GM11168 (cell line): ENCODE data around the gene ZNF460.

Source experiments
- in situ Hi-C: fragments of 300-500 bp; cut with MboI; formaldehyde crosslinking; loops from one replicate; pipeline ENCODE4 v1.12.0; 2022; ENCODE audit warnings: low sequenced_read_pairs; ENCODE audit not compliant: unreplicated experiment

Gene ZNF460

GRCh38 chr19:57327993-57328392 is 47.7 kb downstream of the ZNF460 start:
- in situ Hi-C loops: no loop called here

DNA sequence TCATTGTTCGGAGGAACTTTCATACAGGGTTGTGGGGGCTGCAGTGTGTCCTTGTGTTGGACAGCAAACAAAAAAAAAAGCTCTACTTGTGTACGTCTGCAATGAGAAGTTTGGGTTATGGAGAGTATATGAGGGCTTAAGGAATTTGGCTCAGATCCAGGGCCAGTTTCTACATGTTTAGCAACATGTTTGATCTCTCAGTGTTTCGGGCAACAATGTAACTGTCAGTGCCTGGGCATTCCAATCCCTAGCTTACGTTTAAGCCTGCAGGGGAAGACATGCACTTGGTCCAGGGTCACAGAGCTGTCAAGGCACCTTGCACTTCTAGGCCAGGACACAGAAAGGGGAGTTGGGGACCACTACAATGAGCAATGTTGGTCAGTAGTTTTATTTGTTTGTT is 53.9 kb downstream of the ZNF460 start:
- in situ Hi-C loops: no loop called here

- in situ Hi-C loops: no loop called here
Measured at GRCh38 chr19:57338877-57339276, 58.6 kb downstream of the ZNF460 start.

- in situ Hi-C loops: no loop called here
Measured at GRCh38 chr19:57342582-57342981, 62.3 kb downstream of the ZNF460 start.
